ENCODE measurements around the gene ZNF775.

The ZNF775 gene

DNA sequence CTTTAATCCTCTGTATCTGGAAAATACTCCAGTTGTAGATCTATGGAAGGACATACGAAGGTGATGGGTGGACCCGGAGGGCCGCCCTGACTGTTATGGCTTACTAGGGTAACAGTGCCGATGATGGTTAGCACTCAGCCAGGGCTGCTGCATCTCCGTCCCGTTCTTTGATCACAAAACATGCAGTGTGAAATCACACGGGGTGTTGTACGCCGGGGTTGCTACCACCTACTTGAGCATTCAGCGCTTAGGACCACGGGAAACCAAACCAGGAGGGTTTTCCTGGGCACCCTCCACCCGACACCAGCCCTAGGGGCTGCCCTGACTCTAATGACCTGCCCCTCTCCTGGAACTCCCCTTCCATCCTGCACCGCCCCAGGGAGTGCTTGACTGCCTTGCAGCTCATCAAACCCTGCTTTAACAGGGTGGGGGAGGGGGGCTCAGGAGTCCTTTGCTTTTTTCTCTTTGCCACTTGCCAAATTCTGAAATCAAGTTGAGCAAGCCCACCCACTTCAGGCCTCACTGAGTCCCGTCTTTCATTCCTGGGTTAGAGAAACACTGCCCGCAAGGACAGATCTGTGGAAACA lies 20.4 kb downstream of the ZNF775 start:
- no peak for DNase-seq (ENCODE audit: low read depth)
- in situ Hi-C loops (cut with HindIII; ENCODE audit: low sequenced_read_pairs), result no loop called here

DNA sequence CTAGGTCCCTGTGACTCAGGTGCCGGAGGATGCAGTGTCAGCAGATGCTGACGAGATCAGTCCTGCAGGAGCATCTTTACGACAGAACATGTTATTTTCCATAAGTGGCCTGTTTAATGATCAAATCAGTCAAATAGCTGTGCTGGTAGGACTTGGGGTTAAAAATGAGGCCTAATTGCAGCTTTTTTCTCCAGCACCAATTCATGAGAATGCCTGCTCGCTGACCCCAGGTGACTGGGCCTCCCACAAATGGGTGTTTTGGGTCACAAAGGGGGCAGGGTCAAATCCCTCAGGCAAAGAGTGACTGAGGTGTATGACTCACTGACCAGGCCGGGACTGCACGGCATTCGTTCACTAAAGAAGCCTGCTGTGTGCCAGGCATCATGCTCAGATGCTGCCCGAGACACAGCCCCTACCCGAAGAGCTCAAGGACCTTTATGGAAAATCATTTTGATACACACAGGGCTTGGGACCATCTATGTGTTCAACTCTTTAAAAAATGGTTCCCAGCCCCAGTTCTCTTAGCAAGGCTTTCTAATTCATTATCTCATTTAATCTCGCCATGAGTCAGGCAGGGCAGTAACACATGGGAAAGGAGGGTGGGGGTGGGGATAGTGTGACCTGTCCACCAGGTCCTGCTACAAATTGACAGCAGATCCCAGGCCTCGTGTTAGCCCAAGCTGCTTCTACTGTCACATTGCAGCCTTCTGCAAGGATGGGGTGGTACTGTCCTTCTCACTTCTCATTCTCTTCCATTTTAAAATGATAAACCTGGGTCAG lies 21.1 kb downstream of the ZNF775 start:
- in situ Hi-C loops (cut with HindIII; ENCODE audit: low sequenced_read_pairs), result no loop called here
- DNase-seq (ENCODE audit: low read depth), result no peak
- H3K4me3 ChIP-seq (ENCODE audit: low read depth, low read length), result no peak overlapping the region
- TF ChIP-seq, protein P1, sequence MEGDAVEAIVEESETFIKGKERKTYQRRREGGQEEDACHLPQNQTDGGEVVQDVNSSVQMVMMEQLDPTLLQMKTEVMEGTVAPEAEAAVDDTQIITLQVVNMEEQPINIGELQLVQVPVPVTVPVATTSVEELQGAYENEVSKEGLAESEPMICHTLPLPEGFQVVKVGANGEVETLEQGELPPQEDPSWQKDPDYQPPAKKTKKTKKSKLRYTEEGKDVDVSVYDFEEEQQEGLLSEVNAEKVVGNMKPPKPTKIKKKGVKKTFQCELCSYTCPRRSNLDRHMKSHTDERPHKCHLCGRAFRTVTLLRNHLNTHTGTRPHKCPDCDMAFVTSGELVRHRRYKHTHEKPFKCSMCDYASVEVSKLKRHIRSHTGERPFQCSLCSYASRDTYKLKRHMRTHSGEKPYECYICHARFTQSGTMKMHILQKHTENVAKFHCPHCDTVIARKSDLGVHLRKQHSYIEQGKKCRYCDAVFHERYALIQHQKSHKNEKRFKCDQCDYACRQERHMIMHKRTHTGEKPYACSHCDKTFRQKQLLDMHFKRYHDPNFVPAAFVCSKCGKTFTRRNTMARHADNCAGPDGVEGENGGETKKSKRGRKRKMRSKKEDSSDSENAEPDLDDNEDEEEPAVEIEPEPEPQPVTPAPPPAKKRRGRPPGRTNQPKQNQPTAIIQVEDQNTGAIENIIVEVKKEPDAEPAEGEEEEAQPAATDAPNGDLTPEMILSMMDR (IDR thresholded peaks at IDR 0.05; ENCODE audit: low read depth, low read length, missing control alignments), result no peak

More for the DNA sequence above, 20.4 kb downstream of the ZNF775 start:
- no peak overlapping the region for H3K4me3 ChIP-seq (ENCODE audit: low read depth, low read length)
- TF ChIP-seq, protein P1 (IDR thresholded peaks at IDR 0.05; ENCODE audit: low read depth, low read length, missing control alignments), result no peak

DNA sequence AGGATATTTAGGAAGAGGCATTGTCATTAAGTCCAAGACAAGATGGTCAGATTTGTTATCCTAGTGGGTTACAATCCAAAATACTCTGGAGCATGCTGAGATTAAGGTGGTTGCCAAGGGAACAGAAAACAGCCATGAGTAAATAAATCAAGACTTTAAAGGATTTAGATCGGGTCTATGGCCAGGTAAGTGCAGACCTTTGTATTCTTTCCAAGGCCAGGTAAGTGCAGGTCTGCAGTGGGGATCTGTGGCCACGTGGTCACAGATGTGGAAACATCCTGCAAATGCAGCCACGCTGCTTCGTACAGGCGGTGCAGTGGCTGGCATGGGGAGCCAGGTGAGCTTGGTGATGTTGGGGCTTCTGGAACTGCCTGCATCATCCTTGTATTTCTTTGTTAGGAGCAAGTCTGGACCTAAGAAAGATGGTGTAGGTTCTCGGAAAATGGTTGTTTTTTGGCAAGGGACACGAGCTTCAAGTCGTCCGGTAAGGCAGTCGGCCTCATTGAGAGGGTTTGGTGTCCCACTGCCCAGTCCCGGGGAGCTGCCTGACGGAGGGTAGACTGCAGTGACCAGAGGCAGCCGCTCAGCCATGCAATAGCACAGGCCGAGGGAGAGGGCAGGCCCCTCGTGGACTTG lies 21.8 kb downstream of the ZNF775 start:
- in situ Hi-C loops (cut with HindIII; ENCODE audit: low sequenced_read_pairs), result no loop called here
- no peak overlapping the region for H3K4me3 ChIP-seq (ENCODE audit: low read depth, low read length)
- no peak for DNase-seq (ENCODE audit: low read depth)
- TF ChIP-seq, protein P1 (IDR thresholded peaks at IDR 0.05; ENCODE audit: low read depth, low read length, missing control alignments), result no peak

DNA sequence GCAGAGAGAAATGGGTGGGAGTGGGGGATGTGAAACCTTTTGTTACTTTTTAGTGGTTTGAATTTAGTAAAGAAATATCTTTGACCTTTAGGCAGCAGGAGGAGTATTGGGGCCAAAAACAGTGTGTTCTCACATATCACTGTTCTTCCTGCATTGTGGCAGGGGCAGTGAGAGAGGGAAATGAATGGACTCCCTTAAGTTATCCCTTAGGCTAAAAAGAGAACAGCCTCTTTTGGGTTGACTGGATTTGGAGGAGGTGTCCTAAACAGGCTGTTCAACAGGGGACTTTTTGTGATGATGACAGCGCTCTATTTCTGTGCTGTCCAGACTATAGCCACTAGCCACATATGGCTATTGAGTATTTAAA lies 22.3 kb downstream of the ZNF775 start:
- in situ Hi-C loops (cut with HindIII; ENCODE audit: low sequenced_read_pairs), result no loop called here
- TF ChIP-seq, protein P1 (IDR thresholded peaks at IDR 0.05; ENCODE audit: low read depth, low read length, missing control alignments), result no peak
- DNase-seq (ENCODE audit: low read depth), result no peak

DNA sequence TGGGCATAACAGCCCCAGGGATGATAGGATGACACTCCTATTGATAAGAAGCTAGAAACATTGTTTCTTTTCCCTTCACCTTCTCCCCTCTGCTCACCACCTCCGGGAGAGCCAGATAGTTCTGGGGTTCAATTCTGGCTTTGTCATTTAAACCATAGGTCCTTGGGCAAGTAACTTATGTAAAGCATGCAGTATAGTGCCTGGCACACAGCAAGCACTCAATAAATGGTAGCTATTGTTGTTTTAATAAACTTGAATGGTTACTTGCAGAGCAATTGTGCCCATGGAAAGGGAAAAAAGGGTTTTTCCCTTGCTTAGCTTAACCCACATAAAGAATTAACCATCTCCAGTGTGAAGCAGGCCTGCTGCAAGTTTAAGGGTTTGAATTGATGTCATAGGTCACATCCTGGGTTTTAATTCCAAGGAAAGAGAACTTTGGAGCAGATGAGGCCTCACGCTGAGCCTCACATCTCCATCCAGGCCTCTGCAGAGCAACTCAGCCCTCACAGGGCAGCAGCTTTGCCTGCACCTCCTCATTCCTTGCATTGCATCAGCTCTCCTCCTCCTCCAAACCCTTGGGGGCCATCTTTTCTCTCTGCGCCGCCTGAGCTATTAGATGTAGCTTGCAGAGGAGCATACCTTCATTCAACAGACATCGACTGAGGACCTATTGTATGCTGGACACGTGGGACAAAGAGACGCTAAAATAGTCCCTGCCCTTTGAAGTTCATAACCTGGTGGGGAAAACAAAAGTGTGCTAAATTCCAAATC lies 22.9 kb downstream of the ZNF775 start:
- H3K4me3 ChIP-seq (ENCODE audit: low read depth, low read length), result no peak overlapping the region
- TF ChIP-seq, protein P1 (IDR thresholded peaks at IDR 0.05; ENCODE audit: low read depth, low read length, missing control alignments), result no peak
- DNase-seq (ENCODE audit: low read depth), result no peak
- in situ Hi-C loops (cut with HindIII; ENCODE audit: low sequenced_read_pairs), result no loop called here

More for the DNA sequence above, 22.3 kb downstream of the ZNF775 start:
- H3K4me3 ChIP-seq (ENCODE audit: low read depth, low read length), result no peak overlapping the region

DNA sequence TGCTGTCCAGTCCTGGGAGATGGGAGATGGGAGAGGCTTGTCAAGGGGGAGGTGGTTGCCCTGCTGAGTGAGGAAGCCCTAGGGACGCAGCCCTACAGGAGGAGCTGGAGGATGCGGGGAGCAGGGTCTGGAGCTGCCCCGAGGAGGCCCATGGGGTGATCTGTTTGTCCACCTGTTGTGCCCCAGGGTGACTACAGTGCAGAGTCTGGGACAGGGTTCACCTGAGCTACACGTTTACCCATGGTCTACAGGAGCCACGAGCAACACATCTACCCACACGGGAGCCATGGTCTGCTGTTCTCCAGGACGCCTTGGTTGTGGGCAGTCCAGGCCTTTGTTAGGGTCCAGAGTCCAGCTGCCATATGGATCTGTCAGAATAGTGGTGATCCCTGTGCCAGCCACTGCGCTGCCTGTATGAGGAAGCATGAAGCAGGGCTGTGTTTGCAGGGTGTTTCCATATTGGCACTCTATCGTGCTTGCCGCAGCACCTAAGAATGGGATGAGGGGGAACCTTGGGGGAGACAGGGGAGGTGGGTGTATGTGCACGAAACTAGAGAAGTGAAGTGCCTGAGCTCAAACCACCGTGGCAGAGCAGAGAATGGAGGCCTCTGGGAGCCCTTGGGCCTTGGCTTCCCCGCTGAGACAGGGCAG lies 23.7 kb downstream of the ZNF775 start:
- in situ Hi-C loops (cut with HindIII; ENCODE audit: low sequenced_read_pairs), result no loop called here
- TF ChIP-seq, protein P1 (IDR thresholded peaks at IDR 0.05; ENCODE audit: low read depth, low read length, missing control alignments), result no peak
- no peak for DNase-seq (ENCODE audit: low read depth)
- H3K4me3 ChIP-seq (ENCODE audit: low read depth, low read length), result no peak overlapping the region
